WERI-Rb-1 (cell line): Measurements from ENCODE around the gene DUSP22.
"Not testable (repeated sequence)": the region's sequence is repeated elsewhere in the genome, so short reads cannot be mapped to it uniquely, and the experiment has no call there.

Source experiments
- DNase-seq: peaks from one replicate; pipeline ENCODE4 v3.0.0-alpha.2; 2020
- H3K27ac ChIP-seq: fragments of 250-450 bp; sonication (Bioruptor Pico); 2 replicates; pipeline ENCODE4 v1.5.1; 2020; ENCODE audit warnings: mild to moderate bottlenecking, moderate library complexity
- H3K27me3 ChIP-seq: fragments of 250-450 bp; sonication (Bioruptor Pico); 2 replicates; pipeline ENCODE4 v1.5.1; 2021; ENCODE audit warnings: mild to moderate bottlenecking, low read depth, moderate library complexity; ENCODE audit not compliant: insufficient read depth, severe bottlenecking
- H3K36me3 ChIP-seq: fragments of 250-450 bp; sonication (Bioruptor Pico); 2 replicates; pipeline ENCODE4 v1.5.1; 2020; ENCODE audit warnings: mild to moderate bottlenecking, moderate library complexity
- H3K4me3 ChIP-seq: 2 replicates; pipeline ENCODE4 v1.5.1; 2011; ENCODE audit warnings: low read depth, mild to moderate bottlenecking, control low read depth, low read length
- H3K9me3 ChIP-seq: fragments of 250-450 bp; sonication (Bioruptor Pico); 2 replicates; pipeline ENCODE4 v1.5.1; 2021; ENCODE audit warnings: mild to moderate bottlenecking, moderate library complexity; ENCODE audit not compliant: severe bottlenecking
- CTCF ChIP-seq: IDR thresholded peaks from 2 replicates; pipeline ENCODE4 v1.5.1; 2011; ENCODE audit warnings: low read depth, mild to moderate bottlenecking, control low read depth, inconsistent platforms, low read length

Gene DUSP22

GRCh38 chr6:367298-367794 lies 75.1 kb downstream of the DUSP22 start:
- Histone ChIP-seq H3K4me3 (no peak overlapping the region), H3K36me3 (no peaks in the 10 kb centered on the region), H3K27me3 (peaks cover 70% of the 10 kb centered on the region), H3K9me3 (peaks cover 7% of the 10 kb centered on the region), H3K27ac (no peak overlapping the region)
- no peak for TF ChIP-seq CTCF
- DNase-seq: no peak

- H3K9me3 ChIP-seq: no peaks in the 10 kb centered on the region
- H3K36me3 ChIP-seq: no peaks in the 10 kb centered on the region
Measured at GRCh38 chr6:367891-368630, 75.8 kb downstream of the DUSP22 start.

GRCh38 chr6:369559-370431 lies 77.5 kb downstream of the DUSP22 start:
- Histone ChIP-seq H3K27ac (no peak overlapping the region), H3K27me3 (peaks cover 74% of the 10 kb centered on the region), H3K36me3 (no peaks in the 10 kb centered on the region), H3K9me3 (peaks cover under 1% of the 10 kb centered on the region), H3K4me3 (no peak overlapping the region)
- TF ChIP-seq CTCF: no peak
- DNase-seq: no peak

More at GRCh38 chr6:367891-368630, 75.8 kb downstream of the DUSP22 start:
- no peak overlapping the region for H3K4me3 ChIP-seq
- no peak for TF ChIP-seq CTCF
- DNase-seq: no peak
- H3K27me3 ChIP-seq: peaks cover 71% of the 10 kb centered on the region
- no peak overlapping the region for H3K27ac ChIP-seq

- Histone ChIP-seq H3K9me3 (peaks cover 3% of the 10 kb centered on the region), H3K4me3 (no peak overlapping the region), H3K27me3 (peaks cover 75% of the 10 kb centered on the region), H3K27ac (no peak overlapping the region), H3K36me3 (no peaks in the 10 kb centered on the region)
- no peak for TF ChIP-seq CTCF
- DNase-seq: no peak
Measured at GRCh38 chr6:370555-370954, 78.3 kb downstream of the DUSP22 start.

GRCh38 chr6:371851-372250 lies 79.6 kb downstream of the DUSP22 start:
- H3K27ac ChIP-seq, H3K4me3 ChIP-seq, H3K9me3 ChIP-seq, DNase-seq, H3K36me3 ChIP-seq: not testable (repeated sequence)
- H3K27me3 ChIP-seq: peaks cover 67% of the 10 kb centered on the region

GRCh38 chr6:372336-372911 lies 80.1 kb downstream of the DUSP22 start:
- Histone ChIP-seq H3K27ac (no peak overlapping the region), H3K27me3 (peaks cover 66% of the 10 kb centered on the region), H3K4me3 (no peak overlapping the region), H3K9me3 (peaks cover 3% of the 10 kb centered on the region), H3K36me3 (no peaks in the 10 kb centered on the region)
- TF ChIP-seq CTCF: no peak
- DNase-seq: no peak
